Stimulated activated CD4-positive, alpha-beta T cell treated with anti-CD3 and anti-CD28 coated beads, TNF-alpha, amount 100 ng/mL, for 24 hours (primary cell): ENCODE results near the gene SOX3.

Experiments used
- DNase-seq, 3 experiments: peaks; one replicate each; pipeline ENCODE4 v3.0.0-alpha.2; 2020; ENCODE audit warnings: low read depth in 3 of 3

Gene SOX3

GRCh38 chrX:140504371-140505324, at the start of gene SOX3:
TSS of gene SOX3 (minus strand) at chrX:140505069. CDS start at chrX:140505060, 9 bp downstream.
- no peak for DNase-seq

DNA sequence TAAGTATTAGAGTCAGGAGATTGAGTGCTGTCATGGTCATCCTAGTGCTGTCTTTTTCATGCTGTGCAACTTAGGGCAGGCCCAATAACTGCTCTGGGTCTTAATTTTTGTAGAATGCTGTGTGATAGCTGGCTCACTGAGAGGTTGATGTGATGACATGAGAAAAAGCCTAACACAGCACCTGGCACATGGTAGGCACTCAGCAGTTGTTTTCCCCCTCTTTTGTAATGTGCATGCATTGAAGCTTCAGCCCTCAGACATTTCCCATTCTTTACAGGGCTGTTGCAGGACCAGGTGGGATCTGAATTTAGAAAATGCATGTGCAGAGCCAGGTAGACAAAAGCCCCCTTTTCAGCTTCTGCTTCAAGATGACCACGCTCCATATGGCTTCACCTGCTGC, 44.1 kb upstream of the SOX3 start:
- no peak for DNase-seq

DNA sequence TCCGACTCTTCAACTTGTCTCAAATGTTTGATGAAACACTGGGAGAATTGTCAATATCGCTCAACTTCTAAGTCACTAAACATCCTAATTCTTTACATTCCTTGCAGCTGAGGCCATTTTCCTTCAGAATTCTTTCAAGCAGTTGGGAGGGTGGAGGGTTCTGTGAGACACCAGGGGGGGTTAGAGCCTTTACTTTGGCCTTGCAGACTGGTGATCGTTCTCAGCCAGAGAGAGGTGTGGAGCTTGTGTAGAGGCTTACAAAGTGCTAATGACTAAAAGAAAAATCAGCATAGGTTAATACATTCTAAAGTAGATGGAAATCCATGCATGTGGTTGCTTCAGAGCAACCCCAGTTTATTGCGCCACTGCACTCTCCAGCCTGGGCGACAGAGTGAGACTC, 21.3 kb upstream of the SOX3 start:
- no peak for DNase-seq

- no peak for DNase-seq
Measured at GRCh38 chrX:140525448-140525847, 20.6 kb upstream of the SOX3 start.

DNA sequence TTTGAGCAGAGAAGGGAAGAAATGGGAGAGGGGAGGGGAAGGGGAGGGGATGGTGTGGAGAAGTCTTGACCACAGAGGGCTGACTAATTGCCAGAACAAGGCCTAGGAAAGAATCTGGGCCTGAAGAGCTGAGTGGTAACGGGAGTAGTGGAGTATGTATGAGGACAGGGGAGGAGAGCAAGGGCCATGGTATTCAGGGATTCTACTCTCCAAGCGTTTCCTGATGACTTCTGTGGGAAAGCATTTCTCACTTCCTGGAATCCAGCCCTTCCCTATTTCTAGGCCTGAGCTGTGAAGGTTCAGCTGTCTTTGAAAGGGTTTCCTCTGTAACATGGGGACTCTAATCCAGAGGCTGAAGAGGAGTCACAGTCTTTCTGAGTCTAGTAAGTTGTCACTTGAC, 19.7 kb upstream of the SOX3 start:
- no peak for DNase-seq

DNA sequence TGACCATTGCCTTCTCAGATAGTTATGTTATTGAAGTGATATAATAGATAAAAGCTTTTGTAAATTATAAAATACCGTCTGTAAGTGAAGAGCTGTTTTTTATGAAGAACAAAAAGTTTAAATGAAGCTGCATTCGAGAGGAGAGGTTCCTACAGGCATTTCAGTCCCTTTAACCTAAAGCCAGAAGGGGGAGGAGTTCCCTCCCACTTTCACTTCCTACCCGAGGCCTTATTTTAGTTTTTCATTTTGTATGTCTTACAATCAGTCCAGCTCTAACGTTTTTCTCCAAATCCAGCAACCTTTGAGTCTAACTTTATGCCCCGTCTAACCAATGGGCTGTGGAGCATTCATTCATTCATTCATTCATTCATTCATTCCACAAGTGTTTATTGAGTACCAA, 16.5 kb upstream of the SOX3 start:
- no peak for DNase-seq

GRCh38 chrX:140514554-140514953, 9.7 kb upstream of the SOX3 start:
- DNase-seq: no peak

DNA sequence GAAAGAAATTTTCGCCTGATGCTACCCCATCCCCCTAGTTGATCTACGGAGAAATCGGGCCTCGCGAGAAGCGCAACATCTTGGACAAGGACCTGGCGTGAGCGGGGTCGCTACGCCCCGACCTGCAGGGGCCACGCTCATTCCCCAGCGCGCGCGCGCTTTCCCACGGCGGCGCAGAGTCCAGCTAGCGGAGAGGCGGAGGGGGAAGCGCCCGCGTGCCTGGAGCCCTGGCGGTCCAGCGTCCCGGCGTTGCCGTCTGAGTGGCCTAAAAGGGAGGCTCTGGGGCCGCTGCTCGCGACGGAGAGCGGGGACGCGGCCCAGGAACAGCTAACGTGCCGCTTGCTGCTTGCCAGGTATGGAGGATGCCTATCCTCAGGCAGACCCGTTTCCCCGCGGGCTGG, 6.0 kb upstream of the SOX3 start:
- DNase-seq: no peak

GRCh38 chrX:140510306-140510676, 5.4 kb upstream of the SOX3 start:
- DNase-seq: no peak

- no peak for DNase-seq
Measured at GRCh38 chrX:140509468-140510305, 4.8 kb upstream of the SOX3 start.

GRCh38 chrX:140508958-140509357, 4.1 kb upstream of the SOX3 start:
- DNase-seq: no peak

DNA sequence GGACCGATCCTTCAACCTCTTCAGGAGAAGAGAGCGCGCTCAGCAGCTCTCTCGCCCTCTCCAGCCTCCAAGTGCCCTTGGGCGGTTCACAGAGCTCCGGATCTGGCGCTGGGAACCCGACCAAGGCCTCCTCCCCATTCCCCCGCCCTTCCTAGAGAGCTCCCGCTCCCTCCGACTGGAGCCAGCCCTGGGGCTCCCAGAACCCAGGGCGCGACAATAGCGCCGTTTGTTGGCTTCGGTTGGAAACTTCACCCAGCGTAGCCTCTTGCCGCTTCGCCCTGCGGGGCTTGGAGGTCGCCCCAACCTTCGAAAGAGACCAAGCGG, 3.1 kb upstream of the SOX3 start:
- no peak for DNase-seq

- no peak for DNase-seq
Measured at GRCh38 chrX:140507223-140507981, 2.5 kb upstream of the SOX3 start.

DNA sequence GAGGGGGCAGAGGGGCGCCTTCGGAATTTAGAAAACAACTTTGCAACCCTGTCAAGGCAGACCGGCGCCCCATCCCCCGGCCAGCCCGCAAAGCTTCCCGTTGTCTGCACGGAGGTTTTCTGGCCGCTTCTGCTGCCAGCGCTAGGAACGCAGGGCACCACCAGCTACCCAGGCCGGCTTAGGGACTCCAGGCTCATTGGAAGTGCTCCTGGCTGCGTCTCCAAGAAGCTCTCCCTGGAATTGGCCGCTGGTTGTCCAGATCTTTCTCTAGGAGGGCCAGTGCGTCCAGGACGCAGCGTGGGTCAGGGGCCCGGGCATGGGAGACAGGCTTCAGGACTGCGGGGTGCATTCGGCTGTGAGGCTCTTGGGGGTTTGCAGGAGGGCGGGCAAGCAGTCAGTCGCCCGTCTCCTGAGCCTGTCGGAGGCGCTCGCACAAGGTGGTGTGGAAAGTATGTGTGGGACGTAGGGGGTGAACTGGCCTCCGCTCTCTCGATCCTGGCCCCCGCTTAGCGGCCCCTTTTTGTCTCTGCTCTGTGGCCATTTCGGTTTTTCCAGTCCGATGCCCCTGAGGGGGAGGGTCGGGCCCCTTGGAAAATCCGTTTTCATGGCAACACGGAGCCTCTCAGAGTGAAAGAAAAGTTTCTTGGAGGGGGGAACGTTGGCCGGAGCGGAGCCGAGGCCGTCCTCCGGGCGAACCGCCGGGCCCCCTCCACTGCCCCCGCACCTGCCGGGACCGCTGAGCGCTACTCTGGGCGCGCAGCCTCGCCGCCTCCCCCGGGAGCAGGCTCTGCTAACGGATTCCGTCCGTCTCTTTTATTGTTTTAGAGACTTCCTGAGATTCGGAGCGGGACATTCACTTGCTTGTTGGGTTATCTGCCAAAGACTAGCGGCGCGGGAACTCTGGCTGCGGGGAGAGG, 810 bp upstream of the SOX3 start:
- DNase-seq: no peak

DNA sequence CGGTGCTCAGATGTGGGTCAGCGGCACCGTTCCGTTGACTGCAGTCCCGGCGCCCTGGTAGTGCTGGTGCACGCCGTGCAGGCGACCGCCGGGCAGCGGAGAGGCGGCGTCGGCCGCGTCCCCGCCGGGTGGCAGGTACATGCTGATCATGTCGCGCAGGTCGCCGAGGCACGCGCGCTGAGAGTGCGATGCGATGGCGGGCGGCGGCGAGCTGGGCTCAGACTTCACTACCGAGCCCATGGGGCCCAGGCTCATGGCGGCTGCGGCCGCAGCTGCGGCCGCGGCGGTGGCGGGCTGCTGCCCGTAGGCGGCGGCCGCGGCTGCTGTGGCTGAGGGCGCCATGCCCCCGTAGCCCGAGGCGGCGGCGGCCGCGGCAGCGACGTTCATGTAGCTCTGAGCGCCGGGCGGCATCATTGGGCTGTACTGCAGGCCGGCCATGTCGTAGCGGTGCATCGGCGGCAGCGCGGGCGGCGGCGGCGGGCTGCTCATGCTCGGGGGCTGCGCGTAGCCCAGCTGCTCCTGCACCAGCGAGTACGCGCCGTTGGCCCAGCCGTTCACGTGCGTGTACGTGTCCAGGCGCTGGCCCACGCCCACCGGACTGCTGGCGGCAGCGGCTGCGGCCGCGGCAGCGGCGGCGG, 1.0 kb downstream of the SOX3 start:
- DNase-seq: no peak

GRCh38 chrX:140503238-140503601, 1.6 kb downstream of the SOX3 start:
- DNase-seq: no peak

GRCh38 chrX:140502491-140503237, 2.2 kb downstream of the SOX3 start:
- DNase-seq: no peak

DNA sequence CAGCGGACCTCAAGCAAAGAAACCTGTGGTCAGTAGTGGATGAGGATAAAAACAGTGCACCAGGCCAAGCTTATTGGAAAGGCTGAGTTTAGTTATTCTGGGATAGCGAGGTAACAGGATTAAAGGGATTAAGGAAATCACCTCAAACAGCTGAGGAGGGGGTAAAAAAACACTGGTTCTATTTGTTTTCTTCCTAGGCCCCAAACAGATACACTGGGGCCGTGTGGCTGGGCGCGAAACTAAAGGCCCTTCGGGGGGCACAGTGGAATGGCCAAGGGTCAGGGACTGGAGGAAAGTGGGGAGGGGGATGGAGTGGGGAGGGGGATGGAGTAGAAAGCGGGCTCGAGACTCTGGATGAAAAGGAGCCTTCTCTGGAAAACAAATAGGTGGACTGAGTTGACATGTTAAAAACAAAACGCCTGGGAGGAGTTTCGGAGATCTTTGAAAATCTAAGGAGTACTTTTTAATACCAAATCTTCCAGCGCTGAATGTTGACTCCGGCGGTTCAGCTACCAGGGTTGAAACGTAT, 2.9 kb downstream of the SOX3 start:
- no peak for DNase-seq

- DNase-seq: no peak
Measured at GRCh38 chrX:140501321-140501720, 3.5 kb downstream of the SOX3 start.

- no peak for DNase-seq
Measured at GRCh38 chrX:140500441-140500840, 4.4 kb downstream of the SOX3 start.
